ENCODE results near the gene CA7.

Gene CA7

DNA sequence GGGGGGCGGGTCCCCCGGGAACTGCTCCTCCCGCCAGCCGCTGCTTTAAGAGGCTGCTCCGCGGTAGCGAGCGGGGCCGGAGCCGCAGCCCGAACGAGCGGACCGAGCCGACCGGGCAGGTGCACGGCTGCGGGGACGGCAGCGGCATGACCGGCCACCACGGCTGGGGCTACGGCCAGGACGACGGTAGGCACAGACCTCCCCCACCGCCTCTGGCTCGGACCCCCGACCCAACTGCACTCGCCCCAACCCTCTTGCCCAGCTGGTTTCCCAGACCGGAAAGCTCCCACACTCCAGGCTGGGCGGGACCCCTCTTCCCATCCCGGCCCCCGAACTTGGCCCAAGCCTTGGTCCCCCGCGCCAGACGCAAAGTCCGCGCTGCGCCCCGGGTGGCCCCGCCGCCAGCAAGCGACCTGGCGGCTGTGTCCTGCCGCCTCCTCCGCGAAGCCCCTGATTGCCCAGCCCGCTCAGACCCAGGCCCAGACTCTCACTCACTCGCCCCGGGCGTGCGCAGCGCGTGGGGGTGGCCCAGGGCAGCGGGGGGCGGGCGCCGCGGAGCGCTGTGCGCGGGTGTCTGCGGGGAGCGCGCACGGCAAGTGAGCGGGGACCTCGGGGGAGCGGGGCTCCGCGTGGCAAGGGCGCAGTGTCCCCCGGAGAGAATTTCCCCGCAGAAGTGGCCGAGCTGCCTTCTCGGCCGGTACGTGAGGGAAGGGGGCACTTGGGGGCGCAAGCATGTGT lies at the start of gene CA7:
TSS of gene CA7 (plus strand) at position 73 of the 738 bp plus-strand sequence. CDS start at position 147, 74 bp downstream.
- DNase-seq = no peak

DNA sequence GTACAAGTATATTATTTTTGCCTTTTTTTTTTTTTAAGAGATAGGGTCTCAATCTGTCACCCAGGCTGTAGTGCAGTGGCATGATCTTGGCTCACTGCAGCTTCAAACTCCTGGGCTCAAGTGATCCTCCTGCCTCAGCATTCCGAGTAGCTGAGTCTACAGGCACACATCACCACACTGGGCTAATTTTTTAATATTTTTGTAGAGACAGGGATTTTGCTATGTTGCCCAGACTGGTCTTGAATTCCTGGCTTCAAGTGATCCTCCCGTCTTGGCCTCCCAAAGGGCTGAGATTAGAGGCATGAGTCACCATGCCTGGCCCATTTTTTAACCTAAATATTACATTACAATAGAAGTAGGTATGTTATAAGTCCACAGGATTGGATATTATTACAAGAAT lies 46.1 kb upstream of the CA7 start:
- DNase-seq = no peak

DNA sequence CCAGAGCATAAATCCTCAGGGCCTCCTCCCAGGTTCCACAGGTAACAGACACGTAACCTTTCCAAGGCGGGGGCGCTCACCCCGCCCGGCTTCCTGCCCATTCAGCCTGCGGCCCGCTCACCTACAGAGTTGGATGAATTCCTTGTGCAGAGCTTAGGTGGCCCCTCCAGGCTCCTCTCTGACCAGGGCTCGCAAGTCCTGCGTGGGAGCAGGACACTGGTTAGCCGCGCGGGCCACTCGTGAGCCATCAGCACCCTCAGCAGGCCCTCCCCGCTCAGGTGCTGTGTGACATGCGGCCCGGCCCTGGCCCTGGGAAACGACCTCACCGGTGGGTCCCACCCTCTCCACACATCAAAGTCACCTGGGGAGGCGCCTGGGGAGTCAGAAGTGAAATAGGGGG lies 43.4 kb upstream of the CA7 start:
- no peak for DNase-seq

DNA sequence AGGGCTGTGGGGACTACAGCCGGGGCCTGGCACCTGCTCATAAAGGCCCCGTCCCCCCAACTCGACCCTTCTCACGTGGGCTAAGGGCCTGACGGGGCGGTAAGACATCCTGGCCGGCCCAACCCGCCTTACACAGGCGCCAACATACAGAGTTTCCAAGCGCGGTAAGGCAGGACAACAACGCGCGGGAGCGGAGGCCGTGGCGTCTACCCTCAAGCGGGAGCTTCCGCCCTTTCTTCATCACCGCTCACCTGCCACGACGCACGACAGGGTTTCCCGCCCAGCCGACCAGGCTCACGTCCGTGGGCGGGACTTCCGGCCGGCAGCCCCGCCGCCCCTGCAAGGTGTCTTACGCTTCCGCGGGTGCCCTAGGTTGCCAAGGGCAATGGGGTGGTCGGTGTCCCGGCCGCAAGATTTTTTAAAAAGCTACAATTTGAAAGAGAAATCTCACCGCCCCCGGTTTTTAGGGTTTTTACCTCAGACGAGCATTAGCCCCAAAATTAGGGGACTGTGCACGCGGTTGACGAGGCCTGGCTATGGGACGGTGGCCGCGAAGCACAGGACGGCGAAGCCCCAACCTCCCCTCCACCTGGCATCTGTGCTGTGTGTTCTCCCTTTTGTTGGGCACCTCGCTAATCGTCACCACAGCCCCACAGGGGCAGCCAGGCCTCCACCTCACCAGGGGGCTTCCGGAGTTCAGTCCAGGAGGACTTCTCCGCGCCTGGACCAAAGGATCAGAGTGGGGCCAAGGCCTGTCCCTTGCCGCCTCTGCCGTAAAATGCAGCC lies 42.7 kb upstream of the CA7 start, which contains the start of gene TERB1:
TSS of gene TERB1 (minus strand) at position 265 of the 786 bp plus-strand sequence. CDS start 4,786 bp downstream, outside the sequence.
- no peak for DNase-seq

DNA sequence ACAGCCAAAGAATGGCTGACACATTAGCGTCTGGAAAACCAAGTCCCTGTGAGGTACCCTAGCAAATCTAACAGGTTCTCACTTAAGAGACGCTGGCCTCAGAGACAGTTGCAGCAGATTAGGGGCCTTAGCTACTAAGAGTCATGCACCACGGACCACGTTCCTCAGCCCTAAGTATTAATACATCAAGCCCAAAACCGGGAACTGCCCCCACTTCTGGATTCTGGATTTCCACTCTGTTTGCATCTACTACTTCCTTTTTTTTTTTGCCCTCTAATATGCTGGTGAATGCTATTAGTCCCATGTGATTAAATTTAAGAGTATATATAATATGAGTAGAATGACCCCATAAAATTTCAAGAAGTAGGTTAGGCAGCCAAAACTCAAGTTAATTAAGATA lies 42.1 kb upstream of the CA7 start:
- no peak for DNase-seq

DNA sequence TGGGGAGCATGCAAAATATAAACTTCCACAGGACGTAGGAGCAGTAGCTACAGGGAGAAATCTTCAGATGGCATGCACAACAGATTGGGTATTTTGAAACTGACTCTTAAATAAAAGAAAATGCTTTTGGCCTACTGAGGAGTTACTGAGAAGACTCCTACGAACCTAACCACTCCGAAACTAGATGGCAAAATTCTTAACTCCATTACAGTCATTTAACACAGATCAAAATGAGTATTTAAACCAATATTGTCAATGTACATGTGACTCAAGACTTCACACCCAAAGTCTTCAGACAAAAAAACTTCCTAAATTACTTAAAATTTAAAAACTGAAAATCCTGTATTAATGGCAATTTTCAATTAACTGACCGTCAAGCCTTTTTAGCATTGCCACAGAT lies 34.4 kb upstream of the CA7 start:
- no peak for DNase-seq

DNA sequence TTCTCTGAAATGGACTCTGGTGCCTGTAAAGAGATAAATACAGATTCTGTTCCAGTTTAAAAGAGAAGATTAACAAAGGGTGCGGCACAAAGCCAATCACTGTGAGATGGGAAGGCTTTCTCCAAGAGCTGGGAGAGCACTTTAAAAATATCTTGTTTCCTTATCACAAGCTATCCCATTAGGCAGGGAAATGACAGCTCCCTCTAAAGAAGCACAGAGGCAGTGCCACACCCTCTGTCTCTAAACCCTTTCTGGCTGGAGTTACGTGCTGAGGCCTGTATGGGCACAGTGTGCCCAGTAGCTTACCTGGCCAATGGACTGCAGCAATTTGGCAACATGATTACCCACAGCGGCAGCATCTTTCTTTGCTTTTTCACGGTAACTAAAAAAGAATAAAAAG lies 33.8 kb upstream of the CA7 start:
- DNase-seq = no peak

DNA sequence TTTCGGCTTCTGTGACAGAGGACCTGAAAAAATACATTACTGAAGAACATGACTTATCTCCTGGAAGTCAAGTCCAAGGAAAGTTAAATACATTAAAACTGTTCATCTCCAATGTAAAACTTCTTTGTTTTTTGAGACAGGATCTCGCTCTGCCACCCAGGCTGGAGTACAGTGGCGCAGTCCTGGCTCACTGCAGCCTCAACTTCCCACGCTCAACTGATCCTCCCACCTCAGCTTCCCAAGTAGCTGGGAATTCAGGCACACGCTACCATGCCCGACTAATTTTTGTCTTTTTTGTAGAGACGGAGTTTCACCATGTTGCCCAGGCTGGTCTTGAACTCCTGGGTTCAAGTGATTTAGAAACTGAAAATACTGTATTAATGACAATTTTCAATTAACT lies 33.2 kb upstream of the CA7 start:
- DNase-seq = no peak

DNA sequence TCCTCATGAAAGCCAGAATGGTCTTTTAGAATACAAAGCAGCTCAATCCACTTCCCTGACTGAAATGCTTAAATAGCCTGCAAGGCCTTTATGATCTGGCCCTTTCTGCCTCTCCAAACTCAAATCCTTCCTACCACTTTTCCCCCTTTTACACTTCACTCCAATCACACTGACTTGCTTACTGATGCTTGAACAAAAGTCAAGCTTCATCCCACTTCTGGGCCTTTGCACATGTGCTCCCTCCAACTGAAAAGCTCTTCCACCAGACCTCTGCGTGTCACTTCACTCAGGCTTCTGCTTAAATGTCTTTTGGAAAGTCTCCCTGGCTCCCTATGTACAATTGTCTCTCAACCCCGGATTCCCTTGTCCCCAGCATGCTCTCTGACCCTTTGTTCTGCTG lies 29.5 kb upstream of the CA7 start:
- DNase-seq = no peak

DNA sequence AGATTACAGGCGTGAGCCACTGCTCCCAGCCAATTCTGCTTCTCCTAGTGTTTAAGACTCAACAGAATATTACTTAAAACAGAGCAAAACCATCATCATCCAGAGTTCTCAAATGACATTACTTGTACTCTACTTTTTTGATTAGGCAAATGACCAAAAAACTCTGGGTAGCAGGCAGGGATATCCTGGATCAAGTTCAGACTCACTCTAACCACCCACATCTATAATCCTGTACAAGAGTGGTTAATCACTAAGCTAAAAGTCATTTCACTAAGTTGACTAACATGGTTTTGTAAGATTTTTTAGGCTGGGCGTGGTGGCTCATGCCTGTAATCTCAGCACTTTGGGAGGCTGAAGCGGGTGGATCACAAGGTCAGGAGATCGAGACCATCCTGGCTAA lies 20.2 kb upstream of the CA7 start:
- no peak for DNase-seq

DNA sequence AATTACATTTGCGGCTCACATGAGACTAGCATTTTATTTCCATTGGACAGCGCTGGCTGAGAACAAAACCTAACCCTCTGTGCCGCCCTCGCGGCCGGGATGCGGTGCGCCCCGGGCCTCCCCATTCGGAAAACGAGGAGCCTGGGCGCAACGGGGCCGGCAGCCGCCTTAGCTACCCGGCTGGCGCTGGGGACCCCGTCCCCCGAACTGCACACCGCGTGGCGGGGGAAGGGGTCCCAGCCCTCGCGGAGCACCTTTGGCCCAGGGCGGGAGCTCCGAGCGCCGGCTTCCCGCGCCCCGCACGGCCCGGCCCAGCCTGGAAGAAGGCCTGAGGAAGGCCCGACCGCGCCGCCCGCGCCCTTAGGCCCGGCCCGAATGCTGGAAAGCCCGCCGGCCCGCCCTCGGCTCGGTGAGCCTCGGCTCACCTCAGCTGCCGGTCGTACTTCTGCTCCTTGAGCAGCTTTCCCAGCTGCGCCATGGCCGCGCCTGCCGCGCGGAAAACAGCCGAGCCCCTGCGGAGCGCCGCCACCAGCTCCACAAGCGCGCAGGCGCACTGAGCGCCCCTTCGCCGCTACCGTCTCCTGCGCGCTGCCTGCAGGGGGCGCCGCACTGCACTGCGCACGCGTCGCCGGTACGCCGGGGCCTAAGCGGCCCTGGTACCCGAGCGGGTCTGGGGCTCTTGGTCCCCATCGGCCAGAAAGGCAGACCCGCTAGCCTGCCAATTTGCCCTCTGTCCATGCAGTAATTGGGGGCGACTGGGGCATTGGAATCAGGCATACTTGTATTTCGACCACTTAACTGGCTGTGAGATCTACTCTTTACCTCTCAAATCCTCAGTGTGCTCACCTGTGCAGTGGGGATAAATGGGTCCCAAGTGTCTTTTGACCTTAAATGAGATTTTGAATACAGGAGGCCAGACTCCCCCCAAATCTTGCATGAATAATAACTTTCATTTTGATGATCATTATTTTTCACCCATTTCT lies 13.5 kb upstream of the CA7 start, which contains the start of gene NAE1:
TSS of gene NAE1 (minus strand) at position 555 of the 983 bp plus-strand sequence. CDS start at position 478, 77 bp downstream.
- DNase-seq = peak; percentile 85 to 86

DNA sequence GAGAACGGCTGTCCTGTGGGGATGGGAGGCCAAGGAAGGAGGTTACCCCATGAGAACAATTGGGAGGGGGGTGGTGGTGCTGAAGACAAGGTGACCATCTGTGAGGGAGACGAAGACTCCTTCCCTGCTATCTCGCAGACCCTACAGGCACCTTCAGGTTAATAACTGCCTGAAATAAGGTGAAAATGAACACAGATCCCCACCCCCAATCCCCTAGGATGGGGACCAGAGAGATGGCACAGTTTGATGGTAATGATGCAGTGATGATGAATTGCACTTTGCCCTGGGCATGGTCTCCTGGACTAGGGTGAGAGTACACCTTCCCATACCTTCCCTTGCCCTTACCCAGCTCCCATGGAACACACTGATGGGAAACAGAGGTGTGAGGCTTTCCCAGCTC lies 12.0 kb upstream of the CA7 start:
- DNase-seq = no peak

DNA sequence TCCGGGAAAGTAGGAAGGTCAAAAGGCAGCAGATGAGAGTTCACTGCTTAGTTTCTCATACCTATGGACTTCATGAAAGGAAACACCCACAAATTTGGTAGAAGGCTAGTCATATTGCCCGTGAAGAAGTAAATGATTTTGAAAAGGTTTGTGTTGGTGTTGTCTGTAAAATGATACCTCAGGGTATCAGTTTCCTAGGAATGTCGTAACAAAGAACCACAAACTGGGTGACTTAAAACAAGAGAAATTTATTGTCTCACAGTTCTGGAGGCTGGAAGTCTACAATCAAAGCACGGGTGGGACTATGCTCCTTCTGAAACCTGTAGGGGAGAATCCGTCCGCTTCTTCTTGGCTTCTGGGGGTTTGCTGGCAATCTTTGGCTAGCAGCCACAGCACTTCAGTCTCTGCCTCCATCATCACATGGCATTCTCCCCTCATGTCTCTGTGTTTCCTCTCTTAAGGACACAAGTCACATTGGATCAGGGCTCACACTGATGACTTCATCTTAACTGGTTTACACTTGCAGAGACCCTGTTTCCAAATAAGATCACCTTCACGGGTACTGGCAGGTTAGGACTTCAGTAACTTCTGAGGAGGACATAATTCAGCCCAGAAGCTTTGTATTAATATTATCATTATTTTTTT lies 11.4 kb upstream of the CA7 start:
- no peak for DNase-seq

DNA sequence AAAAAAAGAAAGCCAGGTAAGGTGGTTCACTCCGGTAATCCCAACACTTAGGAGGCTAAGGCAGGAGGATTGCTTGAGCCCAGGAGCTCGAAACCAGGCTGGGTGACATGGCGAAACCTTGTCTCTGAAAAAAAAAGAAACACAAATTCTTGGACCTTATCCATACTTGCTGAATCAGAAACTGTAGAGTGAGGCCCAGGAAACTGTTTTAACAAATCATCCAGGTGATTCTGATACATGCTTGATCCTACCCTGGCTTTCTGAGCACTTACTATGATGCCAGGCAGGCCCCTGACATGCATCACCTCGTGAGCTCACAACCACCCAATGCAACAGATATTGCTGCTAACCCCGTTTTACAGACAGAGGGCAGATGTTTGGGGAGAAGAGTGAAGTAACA lies 9.5 kb upstream of the CA7 start:
- DNase-seq = no peak

DNA sequence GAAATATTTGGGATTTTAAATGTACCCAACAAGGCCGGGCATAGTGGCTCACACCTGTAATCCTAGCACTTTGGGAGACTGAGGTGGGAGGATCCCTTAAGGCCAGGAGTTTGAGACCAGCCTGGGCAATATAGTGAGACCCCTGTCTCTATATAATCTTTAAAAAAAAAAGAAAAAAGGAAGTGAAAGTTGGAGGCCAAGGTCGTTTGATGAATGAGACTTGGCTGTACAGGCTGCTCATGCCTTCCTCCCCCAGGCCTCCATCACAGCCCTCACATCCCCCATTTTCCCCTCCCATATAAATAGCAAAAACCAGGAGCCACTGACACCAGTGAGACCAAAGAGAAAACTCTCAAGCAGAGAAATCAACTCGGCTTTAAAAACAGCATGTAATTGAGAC lies 3.3 kb upstream of the CA7 start:
- no peak for DNase-seq

DNA sequence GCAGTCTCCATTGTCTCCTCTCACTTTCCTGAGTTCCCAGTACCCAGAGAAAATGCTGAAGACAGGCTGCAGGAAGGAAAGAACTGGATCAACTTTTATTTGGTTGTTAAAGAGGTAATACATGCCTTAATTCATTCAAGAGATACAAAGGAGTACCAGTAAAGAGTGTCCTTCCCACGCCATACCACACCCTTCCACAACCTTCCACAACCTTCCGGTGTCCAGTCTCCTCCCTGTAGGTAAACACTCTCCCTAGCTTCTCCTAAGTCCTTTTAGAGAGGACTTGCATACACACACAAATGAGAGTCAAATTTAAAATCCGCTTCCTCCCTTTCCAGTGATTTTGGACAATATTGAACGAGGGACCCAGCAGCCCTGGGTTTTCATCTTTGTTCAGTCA lies 2.8 kb upstream of the CA7 start:
- DNase-seq = no peak

DNA sequence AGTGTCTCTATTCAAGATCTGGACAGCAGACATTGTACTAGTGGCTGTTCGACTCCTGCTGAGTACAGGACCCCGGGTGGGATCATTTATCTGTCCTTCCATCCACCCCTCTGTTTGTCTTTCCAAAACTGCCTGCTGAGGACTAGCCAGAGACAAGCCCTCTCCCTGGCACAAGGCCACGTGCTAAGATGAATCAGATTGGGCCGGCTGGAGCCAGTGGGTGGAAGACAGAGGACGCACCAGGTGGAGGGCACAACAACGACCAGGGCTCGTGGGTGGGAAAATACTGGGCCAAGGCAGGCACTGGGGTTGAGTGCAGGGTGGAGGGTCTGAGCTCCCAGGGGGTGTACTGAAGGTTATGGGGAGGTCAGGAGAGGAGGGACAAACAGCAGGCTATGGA lies 1.4 kb upstream of the CA7 start:
- no peak for DNase-seq

DNA sequence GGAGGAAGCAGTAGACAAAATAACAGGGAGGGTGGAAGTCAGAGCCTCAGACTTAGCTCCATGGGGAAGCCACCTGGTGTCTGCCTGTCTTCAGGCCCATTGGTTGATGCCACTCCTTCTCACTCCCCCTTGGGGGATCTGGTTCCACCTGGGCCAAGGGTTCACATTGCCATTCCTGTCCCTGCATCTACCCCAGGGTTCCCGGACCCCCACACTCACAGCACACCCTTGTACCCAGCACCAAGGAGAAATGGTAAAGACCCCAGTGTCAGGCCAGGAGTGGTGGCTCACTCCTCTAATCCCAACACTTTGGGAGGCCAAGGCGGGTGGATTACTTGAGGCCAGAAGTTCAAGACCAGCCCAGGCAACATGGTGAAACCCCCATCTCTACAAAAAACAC lies 1.0 kb upstream of the CA7 start:
- DNase-seq = no peak

DNA sequence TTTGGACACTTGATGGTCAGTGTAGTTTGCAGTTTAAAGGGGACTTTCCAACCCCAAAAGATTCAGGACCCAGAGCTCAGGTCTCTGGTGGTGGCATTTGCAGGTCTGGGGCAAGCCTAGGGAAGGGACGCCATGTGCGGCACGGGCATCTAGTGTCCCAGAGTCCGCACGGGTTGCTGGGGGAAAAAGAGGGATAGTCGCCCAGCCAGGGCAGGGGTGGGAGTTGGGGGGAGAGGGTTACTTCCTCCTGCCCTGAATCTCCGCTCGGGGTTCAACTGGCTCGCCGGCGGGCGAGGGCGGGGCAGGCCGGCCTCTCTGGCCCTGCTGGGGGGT lies 239 bp upstream of the CA7 start:
- no peak for DNase-seq

DNA sequence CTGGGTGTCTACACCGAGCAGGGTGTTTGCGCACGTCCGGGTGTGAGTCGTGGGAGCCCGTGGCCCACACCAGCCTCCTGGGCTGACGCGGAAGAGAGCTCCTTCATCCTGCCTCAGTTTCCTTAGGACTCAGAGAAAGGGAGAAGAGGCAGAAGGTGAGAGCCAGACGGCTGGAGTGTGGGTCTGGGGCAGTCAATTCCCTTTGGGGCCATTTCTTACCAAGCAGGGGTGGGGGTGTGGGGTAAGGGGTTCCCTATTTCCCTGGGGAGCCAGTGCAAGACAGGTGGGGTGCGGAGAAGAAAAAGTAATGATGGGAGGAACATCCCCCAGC lies 831 bp downstream of the CA7 start:
- DNase-seq = no peak

DNA sequence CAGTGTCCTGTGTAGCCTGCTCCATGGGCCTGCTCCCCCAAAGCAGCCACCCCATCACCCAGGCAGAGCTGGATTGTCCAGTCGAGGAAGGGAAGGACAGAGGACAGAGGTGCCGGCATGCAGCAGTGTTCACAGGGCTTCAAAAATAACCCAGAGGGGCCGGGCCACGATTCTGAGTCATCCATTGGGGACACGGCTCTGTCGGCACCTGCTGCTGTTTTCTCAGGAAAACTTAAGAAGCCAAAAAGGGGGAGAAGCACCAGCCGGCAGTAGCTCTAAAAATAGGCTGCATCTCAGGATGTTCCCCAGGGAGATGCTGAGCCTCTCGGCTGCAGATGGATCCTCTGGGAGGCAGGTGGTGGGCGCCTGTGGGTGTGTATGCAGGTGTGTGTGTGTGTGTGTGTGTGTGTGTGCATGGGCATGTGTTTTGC lies 1.6 kb downstream of the CA7 start:
- DNase-seq = no peak

DNA sequence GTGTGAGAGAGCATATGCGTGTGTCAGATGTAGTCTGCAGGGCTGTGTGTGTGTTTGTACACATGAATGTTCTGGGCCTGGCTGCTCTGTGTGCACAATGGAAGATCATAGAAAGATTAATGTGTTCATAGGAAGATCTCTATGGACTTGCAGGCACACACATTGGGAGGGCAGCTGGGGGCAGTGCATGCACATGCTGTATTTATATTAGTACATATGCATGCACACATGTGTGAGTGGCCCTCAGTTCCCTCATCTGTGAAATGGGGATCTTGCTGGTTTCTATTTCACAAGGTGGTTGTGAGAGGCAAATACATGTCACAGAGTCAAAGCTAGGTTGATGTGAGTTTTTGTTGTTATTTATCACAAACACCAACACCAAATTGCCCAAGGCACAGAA lies 2.1 kb downstream of the CA7 start:
- no peak for DNase-seq

DNA sequence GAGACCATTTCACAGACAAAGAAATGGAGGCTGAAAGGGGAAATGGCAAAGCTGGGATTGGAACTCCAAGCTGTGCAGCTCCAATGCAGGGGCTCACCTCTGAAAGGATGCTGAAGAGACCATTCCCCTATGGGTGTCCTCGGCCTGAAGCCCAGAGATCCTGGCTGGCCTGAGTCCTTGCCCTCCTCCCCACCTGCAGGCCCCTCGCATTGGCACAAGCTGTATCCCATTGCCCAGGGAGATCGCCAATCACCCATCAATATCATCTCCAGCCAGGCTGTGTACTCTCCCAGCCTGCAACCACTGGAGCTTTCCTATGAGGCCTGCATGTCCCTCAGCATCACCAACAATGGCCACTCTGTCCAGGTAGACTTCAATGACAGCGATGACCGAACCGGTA lies 2.6 kb downstream of the CA7 start:
- DNase-seq = no peak
